Gastrocnemius medialis (tissue), 4 donors: ENCODE measurements around the gene SMIM13. TPM values are rescaled to one million over a fixed set of nuclear protein-coding genes. Genes with fewer than 3 reads are reported as not detected.

Experiments
- ATAC-seq, 2 donors: fragments of 150-250 bp; one replicate each; pipeline ENCODE4 v1.9.1; 2016
- DNase-seq, 2 donors: peaks; one replicate each; pipeline ENCODE4 v3.0.0-alpha.2; 2019
- H3K27ac ChIP-seq, 4 donors: fragments of 200-600 bp; sonication (generic); 1 replicate in 1 of 4; 2 replicates in 3 of 4; pipeline ENCODE4 v1.5.1; 2016 to 2018; ENCODE audit warnings: mild to moderate bottlenecking in 2 of 4, moderate library complexity in 1 of 4
- H3K27me3 ChIP-seq, 3 donors: fragments of 200-600 bp; sonication (generic) in 2 of 3; 1 replicate in 1 of 3; 2 replicates in 2 of 3; pipeline versions ENCODE4 v1.5.1 to v1.6.0; 2016 to 2019; ENCODE audit warnings: mild to moderate bottlenecking in 1 of 3, moderate library complexity in 1 of 3
- H3K36me3 ChIP-seq, 2 donors: fragments of 200-600 bp; sonication (generic) in 1 of 2; one replicate each; pipeline ENCODE4 v1.5.1; 2017 to 2018
- H3K4me1 ChIP-seq, 2 donors: fragments of 200-600 bp; sonication (generic) in 1 of 2; one replicate each; pipeline ENCODE4 v1.5.1; 2016 to 2017; ENCODE audit warnings: mild to moderate bottlenecking in 2 of 2
- H3K4me3 ChIP-seq, 4 donors: fragments of 200-600 bp; sonication (generic) in 3 of 4; 1 replicate in 1 of 4; 2 replicates in 3 of 4; pipeline ENCODE4 v1.5.1; 2016 to 2019; ENCODE audit warnings: mild to moderate bottlenecking in 2 of 4
- H3K9me3 ChIP-seq, 3 donors: fragments of 200-600 bp; sonication (generic) in 2 of 3; 1 replicate in 1 of 3; 2 replicates in 2 of 3; pipeline ENCODE4 v1.5.1; 2016 to 2019
- CTCF ChIP-seq, 5 experiments: fragments of 450-650 bp in 3 of 5; fragments of 200-600 bp in 2 of 5; sonication (generic) in 2 of 5; IDR thresholded peaks in 4 of 5; conservative IDR thresholded peaks in 1 of 5; 1 replicate in 4 of 5; 2 replicates in 1 of 5; pipeline ENCODE4 v1.5.1; 2016 to 2019; ENCODE audit warnings: antibody characterized with exemption in 5 of 5, mild to moderate bottlenecking in 3 of 5, moderate library complexity in 3 of 5
- POLR2A ChIP-seq, 2 donors: fragments of 450-650 bp; IDR thresholded peaks; one replicate each; pipeline ENCODE4 v1.6.1; 2017; ENCODE audit warnings: antibody characterized with exemption in 2 of 2, mild to moderate bottlenecking in 2 of 2, moderate library complexity in 2 of 2
- in situ Hi-C, 4 donors: fragments of 200-750 bp; cut with MboI; loops; one replicate each; pipeline versions ENCODE4 v1.15.0 to v1.8.0; 2017; ENCODE audit warnings: low sequenced_read_pairs in 4 of 4
- intact Hi-C: fragments of 100-400 bp; cut with DNase I; formaldehyde crosslinking; loops from one replicate; pipeline ENCODE4 v1.15.1; 2023; ENCODE audit warnings: low total_unique reads
- total RNA-seq, 4 donors: library from RNA; depleted of rRNA; stranded (reverse); fragments of >200 nt; gene quantifications; one replicate each; pipeline versions ENCODE4 v1.1.0 to v1.2.3, GENCODE V29; 2016

The SMIM13 gene
- total RNA-seq, 4 donors from 2014 or later = 9.9 to 12.8 (median 12.3) TPM

- in situ Hi-C loops = loop anchor here in 3 of 4 donors (5.0 to 10.0 kb wide), 3 partner anchors 349 to 431 kb away; no protein-coding TSS in a partner anchor
- ATAC-seq (no peak), DNase-seq (no peak)
- intact Hi-C loops = loop anchor here (10.0 kb wide), 1 partner anchor 429 kb away; no protein-coding TSS in a partner anchor
- Histone ChIP-seq H3K4me3 (no peak overlapping the region), H3K27ac (no peak overlapping the region), H3K9me3 (no peaks in the 10 kb centered on the region), H3K4me1 (no peaks in the 10 kb centered on the region), H3K36me3 (no peaks in the 10 kb centered on the region), H3K27me3 (no peaks in the 10 kb centered on the region)
- TF ChIP-seq CTCF (IDR thresholded peaks at IDR 0.05 in 4 of 5, conservative IDR thresholded peaks at IDR 0.05 in 1 of 5) (no peak), POLR2A (IDR thresholded peaks at IDR 0.05) (no peak)
Observed at GRCh38 chr6:11146117-11146826, 52.6 kb downstream of the SMIM13 start.

- H3K9me3 ChIP-seq = no peaks in the 10 kb centered on the region
- TF ChIP-seq CTCF (IDR thresholded peaks at IDR 0.05 in 4 of 5, conservative IDR thresholded peaks at IDR 0.05 in 1 of 5) (no peak), POLR2A (IDR thresholded peaks at IDR 0.05) (no peak)
- no peaks in the 10 kb centered on the region for H3K36me3 ChIP-seq
- H3K27ac ChIP-seq = no peak overlapping the region
- H3K4me3 ChIP-seq = no peak overlapping the region
- no peaks in the 10 kb centered on the region for H3K27me3 ChIP-seq
- ATAC-seq (no peak), DNase-seq (no peak)
- intact Hi-C loops = loop anchor here (10.0 kb wide), 1 partner anchor 425 kb away; no protein-coding TSS in a partner anchor
- no peaks in the 10 kb centered on the region for H3K4me1 ChIP-seq
- in situ Hi-C loops = loop anchor here in 3 of 4 donors (5.0 to 10.0 kb wide), 3 partner anchors 345 to 428 kb away; no protein-coding TSS in a partner anchor
Observed at GRCh38 chr6:11149551-11149950, 55.9 kb downstream of the SMIM13 start.

GRCh38 chr6:11151488-11151887 lies 57.9 kb downstream of the SMIM13 start:
- no peak for TF ChIP-seq POLR2A (IDR thresholded peaks at IDR 0.05)
- TF ChIP-seq CTCF (IDR thresholded peaks at IDR 0.05 in 4 of 5, conservative IDR thresholded peaks at IDR 0.05 in 1 of 5) = no peak
- no peak for DNase-seq
- no peak for ATAC-seq
- no peaks in the 10 kb centered on the region for H3K27me3 ChIP-seq
- H3K9me3 ChIP-seq = no peaks in the 10 kb centered on the region
- no peak overlapping the region for H3K4me3 ChIP-seq
- in situ Hi-C loops (loop anchor here in 1 of 4 donors (10.0 kb wide), 1 partner anchor 423 kb away; no protein-coding TSS in a partner anchor), intact Hi-C loops (no loop called here)
- H3K27ac ChIP-seq = no peak overlapping the region
- H3K4me1 ChIP-seq = no peaks in the 10 kb centered on the region
- no peaks in the 10 kb centered on the region for H3K36me3 ChIP-seq

GRCh38 chr6:11152581-11152980 lies 58.9 kb downstream of the SMIM13 start:
- H3K9me3 ChIP-seq = no peaks in the 10 kb centered on the region
- in situ Hi-C loops = loop anchor here in 1 of 4 donors (10.0 kb wide), 1 partner anchor 422 kb away; no protein-coding TSS in a partner anchor
- intact Hi-C loops = no loop called here
- TF ChIP-seq POLR2A (IDR thresholded peaks at IDR 0.05) (no peak), CTCF (IDR thresholded peaks at IDR 0.05 in 4 of 5, conservative IDR thresholded peaks at IDR 0.05 in 1 of 5) (no peak)
- H3K27ac ChIP-seq = no peak overlapping the region
- ATAC-seq (no peak), DNase-seq (no peak)
- no peaks in the 10 kb centered on the region for H3K27me3 ChIP-seq
- no peaks in the 10 kb centered on the region for H3K4me1 ChIP-seq
- no peaks in the 10 kb centered on the region for H3K36me3 ChIP-seq
- no peak overlapping the region for H3K4me3 ChIP-seq
